Type B pancreatic cell (in vitro differentiated cells): ENCODE data around the gene CENPL. TPM values are rescaled to one million over a fixed set of nuclear protein-coding genes. Genes with fewer than 3 reads are reported as not detected.

Experiments
- DNase-seq: peaks from one replicate; pipeline ENCODE4 v3.0.0; 2021; ENCODE audit warnings: mixed read lengths; ENCODE audit not compliant: unreplicated experiment; ENCODE audit errors: extremely low spot score
- H3K27ac Mint-ChIP-seq: 2 replicates; pipeline ENCODE4 v1.8.0; 2021; ENCODE audit warnings: mild to moderate bottlenecking, mixed read lengths
- H3K27me3 Mint-ChIP-seq: 2 replicates; pipeline ENCODE4 v1.8.0; 2021; ENCODE audit warnings: mixed read lengths
- H3K36me3 Mint-ChIP-seq: 2 replicates; pipeline ENCODE4 v1.8.0; 2021; ENCODE audit warnings: mixed read lengths
- H3K4me1 Mint-ChIP-seq: one replicate; pipeline ENCODE4 v1.8.0; 2021; ENCODE audit warnings: mixed read lengths; ENCODE audit not compliant: unreplicated experiment
- H3K4me3 Mint-ChIP-seq: 2 replicates; pipeline ENCODE4 v1.8.0; 2021; ENCODE audit warnings: mild to moderate bottlenecking, mixed read lengths
- H3K9me3 Mint-ChIP-seq: 2 replicates; pipeline ENCODE4 v1.8.0; 2021; ENCODE audit warnings: mixed read lengths
- total RNA-seq: library from RNA; stranded (reverse); gene quantifications from 2 replicates; pipeline ENCODE4 v1.2.1, GENCODE V29; 2021; ENCODE audit warnings: low replicate concordance
- TF ChIP-seq, protein P1 (sequence below): fragments of 200-600 bp; sonication (generic); conservative IDR thresholded peaks from 2 replicates; pipeline ENCODE4 v1.5.0; 2021; ENCODE audit warnings: antibody characterized with exemption, mild to moderate bottlenecking

The CENPL gene
- total RNA-seq, 1 donor from 2014 or later: 14.1 TPM

- DNase-seq: no peak
- TF ChIP-seq, protein P1, sequence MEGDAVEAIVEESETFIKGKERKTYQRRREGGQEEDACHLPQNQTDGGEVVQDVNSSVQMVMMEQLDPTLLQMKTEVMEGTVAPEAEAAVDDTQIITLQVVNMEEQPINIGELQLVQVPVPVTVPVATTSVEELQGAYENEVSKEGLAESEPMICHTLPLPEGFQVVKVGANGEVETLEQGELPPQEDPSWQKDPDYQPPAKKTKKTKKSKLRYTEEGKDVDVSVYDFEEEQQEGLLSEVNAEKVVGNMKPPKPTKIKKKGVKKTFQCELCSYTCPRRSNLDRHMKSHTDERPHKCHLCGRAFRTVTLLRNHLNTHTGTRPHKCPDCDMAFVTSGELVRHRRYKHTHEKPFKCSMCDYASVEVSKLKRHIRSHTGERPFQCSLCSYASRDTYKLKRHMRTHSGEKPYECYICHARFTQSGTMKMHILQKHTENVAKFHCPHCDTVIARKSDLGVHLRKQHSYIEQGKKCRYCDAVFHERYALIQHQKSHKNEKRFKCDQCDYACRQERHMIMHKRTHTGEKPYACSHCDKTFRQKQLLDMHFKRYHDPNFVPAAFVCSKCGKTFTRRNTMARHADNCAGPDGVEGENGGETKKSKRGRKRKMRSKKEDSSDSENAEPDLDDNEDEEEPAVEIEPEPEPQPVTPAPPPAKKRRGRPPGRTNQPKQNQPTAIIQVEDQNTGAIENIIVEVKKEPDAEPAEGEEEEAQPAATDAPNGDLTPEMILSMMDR: no peak
- Mint-ChIP-seq H3K9me3 (peaks cover 24% of the 10 kb centered on the region), H3K36me3 (peaks cover 70% of the 10 kb centered on the region), H3K27ac (no peak overlapping the region), H3K4me1 (no peaks in the 10 kb centered on the region), H3K4me3 (no peak overlapping the region), H3K27me3 (no peaks in the 10 kb centered on the region)
Measured at GRCh38 chr1:173758110-173758509, 66.6 kb downstream of the CENPL start.

DNA sequence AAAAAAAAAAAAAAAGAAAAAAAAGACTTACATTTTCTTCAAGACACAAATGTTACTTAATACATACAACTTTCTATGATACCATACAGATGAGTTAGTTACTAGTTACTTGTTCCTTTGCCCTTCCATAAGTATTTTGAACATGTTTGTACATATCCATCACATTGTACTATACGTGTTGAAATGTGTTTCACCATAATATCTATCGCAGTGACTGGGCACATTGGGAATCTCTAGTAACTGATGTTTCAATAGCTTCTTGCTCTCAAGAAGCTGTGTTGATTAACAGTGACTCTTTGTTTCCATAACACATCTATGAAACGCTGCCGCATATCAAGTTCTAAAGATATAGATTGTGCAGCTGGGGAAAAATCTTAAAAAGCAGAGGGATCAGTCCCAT lies 67.0 kb downstream of the CENPL start:
- Mint-ChIP-seq H3K4me3 (no peak overlapping the region), H3K27ac (no peak overlapping the region), H3K4me1 (no peaks in the 10 kb centered on the region), H3K9me3 (peaks cover 19% of the 10 kb centered on the region), H3K27me3 (no peaks in the 10 kb centered on the region), H3K36me3 (peaks cover 65% of the 10 kb centered on the region)
- DNase-seq: no peak
- TF ChIP-seq, protein P1: no peak

DNA sequence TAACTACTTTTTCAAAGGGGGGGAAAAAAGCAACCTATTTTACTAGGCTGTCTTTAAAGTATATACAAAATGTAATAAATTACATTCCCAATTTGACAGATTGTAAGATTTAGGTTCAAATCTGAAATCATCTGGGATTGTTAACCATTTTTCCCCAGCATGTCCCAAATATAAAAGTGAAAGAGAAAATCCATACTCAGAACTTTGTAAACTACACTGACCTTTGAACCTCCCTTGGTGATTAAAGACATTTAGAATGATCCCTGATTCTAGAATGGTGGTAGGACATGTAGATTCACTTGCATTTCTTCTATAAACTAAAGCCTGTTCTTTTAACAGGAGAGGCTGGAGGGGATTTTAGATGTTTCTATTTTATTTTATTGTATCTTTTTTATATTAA lies 70.9 kb downstream of the CENPL start:
- Mint-ChIP-seq H3K9me3 (no peaks in the 10 kb centered on the region), H3K36me3 (peaks cover 30% of the 10 kb centered on the region), H3K4me3 (no peak overlapping the region), H3K4me1 (no peaks in the 10 kb centered on the region), H3K27me3 (no peaks in the 10 kb centered on the region), H3K27ac (no peak overlapping the region)
- TF ChIP-seq, protein P1: no peak
- no peak for DNase-seq

Other genes starting within 250 kb of the CENPL start
- 0.60 TPM in 1 of 2 replicates, not detected in the other for gene SLC9C2, start 221.8 kb downstream of the CENPL start, total RNA-seq
- gene TEX50, start 189.5 kb downstream of the CENPL start, total RNA-seq: not detected in 2 replicates
- gene ANKRD45, start 155.0 kb downstream of the CENPL start, total RNA-seq: 0.50 and 3.1 TPM in 2 replicates
- 22.8 and 23.6 TPM in 2 replicates for gene KLHL20, start 109.9 kb downstream of the CENPL start, total RNA-seq
- gene DARS2, start 210 bp downstream of the CENPL start, total RNA-seq: 23.6 and 28.2 TPM in 2 replicates
- 501 and 574 TPM in 2 replicates for gene GAS5, start 43.1 kb upstream of the CENPL start, total RNA-seq
- 11.5 and 14.6 TPM in 2 replicates for gene ZBTB37, start 43.5 kb upstream of the CENPL start, total RNA-seq
- 0.50 TPM in 1 of 2 replicates, not detected in the other for gene SERPINC1, start 92.4 kb upstream of the CENPL start, total RNA-seq
- gene RC3H1, start 197.5 kb upstream of the CENPL start, total RNA-seq: 35.7 and 39.4 TPM in 2 replicates